GM12878 (cell line): Measurements from ENCODE around the gene CD40LG. TPM values are rescaled to one million over a fixed set of nuclear protein-coding genes. Genes with fewer than 3 reads are reported as not detected.
A peak's percentile ranks its signal among the peaks of the same experiment; 100 is the strongest.

ENCODE experiments used
- ATAC-seq: fragments of 200-7000 bp; cut with Tn5 transposase; 3 replicates; pipeline ENCODE4 v1.9.1; 2020; ENCODE audit warnings: mild to moderate bottlenecking, moderate library complexity
- BruUV-seq: library from RNA; stranded (reverse); fragments of 400-500 nt; replicated peaks from 2 replicates; lab custom pipeline; 2021; lab: Mats Ljungman, UMichigan
- CTCF ChIA-PET: fragments of 300-600 bp; sonication (Branson Sonifier 250); formaldehyde crosslinking; extraction: SDS; loops from one replicate; lab custom pipeline; 2021; ENCODE audit warnings: inconsistent platforms; lab: Yijun Ruan, JAX
- POLR2A ChIA-PET: fragments of 350-600 bp; formaldehyde crosslinking; extraction: SDS; loops from one replicate; lab custom pipeline; 2021; ENCODE audit warnings: inconsistent platforms; lab: Charles Lee
- RAD21 ChIA-PET: fragments of 300-600 bp; sonication (Branson Sonifier 250); formaldehyde crosslinking; loops from one replicate; lab custom pipeline; 2023; ENCODE audit warnings: antibody characterized with exemption; ENCODE audit not compliant: unreplicated experiment; lab: Charles Lee
- SMC1A ChIA-PET: fragments of 300-600 bp; sonication (Branson Sonifier 250); formaldehyde crosslinking; loops from one replicate; lab custom pipeline; 2023; ENCODE audit not compliant: unreplicated experiment, uncharacterized antibody; lab: Charles Lee
- DNase-seq: peaks from one replicate; pipeline ENCODE4 v3.0.0-alpha.2; 2011; ENCODE audit warnings: low read depth, low spot score
- FAIRE-seq: peaks from 3 replicates; lab custom pipeline; 2011; peaks lifted over from hg19 to GRCh38; lab: Jason Lieb, UNC
- H2AFZ ChIP-seq: 2 replicates; pipeline ENCODE4 v1.6.0; 2011; ENCODE audit warnings: low read depth, low read length, control low read depth; ENCODE audit not compliant: control insufficient read depth
- H3K27ac ChIP-seq: 2 replicates; pipeline ENCODE4 v1.5.1; 2011; ENCODE audit warnings: control low read depth; ENCODE audit not compliant: control insufficient read depth, insufficient read depth
- H3K27me3 ChIP-seq, 2 experiments: replicated peaks in 1 of 2; 2 replicates each; pipeline versions ENCODE4 v1.6.0 to v1.6.1; 2011; ENCODE audit warnings: low read length in 1 of 2; ENCODE audit not compliant: control insufficient read depth in 2 of 2, insufficient read depth in 2 of 2
- H3K36me3 ChIP-seq, 2 experiments: 2 replicates each; pipeline ENCODE4 v1.5.1; 2011; ENCODE audit warnings: low read length in 1 of 2; ENCODE audit not compliant: control insufficient read depth in 2 of 2, insufficient read depth in 2 of 2
- H3K4me1 ChIP-seq: 2 replicates; pipeline ENCODE4 v1.6.1; 2011; ENCODE audit warnings: mild to moderate bottlenecking, low read length, moderate library complexity, mixed read lengths; ENCODE audit not compliant: control insufficient read depth, insufficient read depth
- H3K4me2 ChIP-seq: 2 replicates; pipeline ENCODE4 v1.6.0; 2011; ENCODE audit warnings: control low read depth; ENCODE audit not compliant: control insufficient read depth, insufficient read depth
- H3K4me3 ChIP-seq: fragments of 200-600 bp; sonication (generic); 2 replicates; pipeline ENCODE4 v1.5.1; 2016
- H3K79me2 ChIP-seq: 2 replicates; pipeline ENCODE4 v1.6.0; 2011; ENCODE audit warnings: low read length; ENCODE audit not compliant: control insufficient read depth, insufficient read depth
- H3K9ac ChIP-seq: 2 replicates; pipeline ENCODE4 v1.8.0; 2011; ENCODE audit warnings: low read length, control low read depth, mixed read lengths; ENCODE audit not compliant: control insufficient read depth, insufficient read depth
- H3K9me3 ChIP-seq: replicated peaks from 3 replicates; pipeline ENCODE4 v1.5.1; 2011; ENCODE audit warnings: mild to moderate bottlenecking, low read length; ENCODE audit not compliant: control insufficient read depth, insufficient read depth
- H4K20me1 ChIP-seq: 2 replicates; pipeline ENCODE4 v1.6.0; 2011; ENCODE audit not compliant: control insufficient read depth, insufficient read depth
- EGR1 ChIP-seq, 2 experiments: IDR thresholded peaks; 1 replicate in 1 of 2; 2 replicates in 1 of 2; pipeline ENCODE4 v1.6.1; 2011 to 2012; ENCODE audit warnings: low read depth in 2 of 2, low read length in 2 of 2, borderline replicate concordance in 1 of 2, mild to moderate bottlenecking in 1 of 2, moderate library complexity in 1 of 2
- HDGF ChIP-seq: fragments of 450-650 bp; IDR thresholded peaks from 2 replicates; pipeline ENCODE4 v1.6.1; 2016; ENCODE audit warnings: antibody characterized with exemption
- MEF2A ChIP-seq: IDR thresholded peaks from 2 replicates; pipeline ENCODE4 v1.6.1; 2011; ENCODE audit warnings: low read depth, mild to moderate bottlenecking, low read length, moderate library complexity; ENCODE audit not compliant: insufficient read depth
- MYB ChIP-seq: fragments of 150-350 bp; IDR thresholded peaks from 2 replicates; pipeline ENCODE4 v1.6.1; 2014; ENCODE audit warnings: mild to moderate bottlenecking, low read depth, low read length, borderline replicate concordance
- MYC ChIP-seq: IDR thresholded peaks from 2 replicates; pipeline ENCODE4 v1.6.1; 2011; ENCODE audit warnings: mild to moderate bottlenecking, low read length, moderate library complexity, inconsistent platforms; ENCODE audit not compliant: insufficient read depth, insufficient replicate concordance, insufficient read length, severe bottlenecking
- RUNX3 ChIP-seq: IDR thresholded peaks from 2 replicates; pipeline ENCODE4 v1.6.1; 2012; ENCODE audit warnings: low read length, inconsistent platforms
- SUZ12 ChIP-seq: fragments of 200-600 bp; sonication (generic); IDR thresholded peaks from one replicate; pipeline ENCODE4 v1.6.1; 2018; ENCODE audit warnings: antibody characterized with exemption, mild to moderate bottlenecking; ENCODE audit not compliant: unreplicated experiment
- WGBS: methylation state at CpG from one replicate; pipeline ENCODE4 v1.1.6; 2016; ENCODE audit warnings: low lambda C conversion rate; ENCODE audit not compliant: insufficient replicate concordance, insufficient coverage; ENCODE audit errors: missing lambda C conversion rate; 5-methylcytosine and 5-hydroxymethylcytosine counted together
- in situ Hi-C: fragments of 300-500 bp; cut with MboI; formaldehyde crosslinking; loops from 9 replicates; pipeline ENCODE4 v1.14.3; 2018; ENCODE audit warnings: mixed read lengths
- intact Hi-C: fragments of 100-400 bp; cut with micrococcal nuclease; formaldehyde crosslinking; loops from one replicate; pipeline ENCODE4 v1.14.2; 2022; ENCODE audit not compliant: unreplicated experiment
- polyA plus RNA-seq, 11 experiments: library from polyadenylated mRNA; depleted of rRNA in 4 of 11; unstranded in 6 of 11; stranded (reverse) in 5 of 11; fragments of >200 nt; fragmentation: Nextera tagmentation in 4 of 11; fragmentation: Illumina TruSeq in 1 of 11; extraction: Ambion mirVana in 4 of 11; extraction: Trizol in 1 of 11; gene quantifications; 1 replicate in 1 of 11; 2 replicates in 10 of 11; pipeline versions ENCODE4 v1.2.1 to v1.2.3, GENCODE V29; 2011 to 2016; ENCODE audit warnings: inconsistent platforms in 2 of 11, missing spikeins in 2 of 11, low read depth in 1 of 11
- total RNA-seq, 4 experiments: library from RNA; depleted of rRNA in 3 of 4; stranded (reverse); fragments of >200 nt in 3 of 4; fragmentation: Illumina TruSeq in 1 of 4; extraction: Trizol in 1 of 4; gene quantifications; 2 replicates each; pipeline versions ENCODE4 v1.2.1 to v1.2.3, GENCODE V29; 2013 to 2021
- TF ChIP-seq, protein P1 (sequence below): IDR thresholded peaks from 2 replicates; pipeline ENCODE4 v1.6.1; 2011; ENCODE audit warnings: borderline replicate concordance, low read depth, mild to moderate bottlenecking, moderate library complexity, mixed read lengths, low read length; ENCODE audit not compliant: insufficient read depth; ENCODE audit errors: extremely low read length
- TF ChIP-seq, protein P2 (sequence below): fragments of 450-650 bp; IDR thresholded peaks from 2 replicates; pipeline ENCODE4 v1.6.1; 2017; ENCODE audit warnings: mild to moderate bottlenecking

CD40LG gene
- total and polyA plus RNA-seq, 10 of the 15 experiments (the other 5 are each of a cell fraction or from before 2014, with no cell fraction given), result 0.04 to 0.21 (median 0.11) TPM; not detected in 6

DNA sequence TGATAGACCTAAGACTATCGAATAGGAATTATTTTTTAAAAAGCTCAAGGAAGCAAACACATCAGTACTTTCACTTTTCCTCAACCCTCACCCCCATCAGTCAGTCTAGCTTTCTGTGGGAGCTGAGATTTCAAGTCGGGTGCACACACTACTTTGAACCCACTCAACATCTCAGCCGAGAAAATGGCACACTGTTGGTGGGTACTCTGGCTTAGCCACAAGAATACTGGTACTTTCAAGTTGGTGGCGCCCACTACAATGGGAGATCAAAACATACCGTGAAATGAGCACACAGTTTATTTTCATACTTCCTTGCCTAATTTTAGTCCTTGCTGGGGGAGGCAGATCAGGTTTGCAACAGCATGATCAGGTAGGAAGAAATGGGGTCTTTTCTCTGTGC lies 10.2 kb downstream of the CD40LG start:
- no peak for TF ChIP-seq SUZ12
- no peak for TF ChIP-seq MYB
- peak; percentile 51; the same call in 1 of the 2 replicates for TF ChIP-seq MEF2A
- TF ChIP-seq RUNX3, result peak; percentile 58; the same call in 1 of the 2 replicates
- no peak for TF ChIP-seq EGR1 (IDR thresholded peaks at IDR 0.05; ENCODE audit: borderline replicate concordance in 1 of 2, low read depth in 2 of 2, low read length in 2 of 2)

DNA sequence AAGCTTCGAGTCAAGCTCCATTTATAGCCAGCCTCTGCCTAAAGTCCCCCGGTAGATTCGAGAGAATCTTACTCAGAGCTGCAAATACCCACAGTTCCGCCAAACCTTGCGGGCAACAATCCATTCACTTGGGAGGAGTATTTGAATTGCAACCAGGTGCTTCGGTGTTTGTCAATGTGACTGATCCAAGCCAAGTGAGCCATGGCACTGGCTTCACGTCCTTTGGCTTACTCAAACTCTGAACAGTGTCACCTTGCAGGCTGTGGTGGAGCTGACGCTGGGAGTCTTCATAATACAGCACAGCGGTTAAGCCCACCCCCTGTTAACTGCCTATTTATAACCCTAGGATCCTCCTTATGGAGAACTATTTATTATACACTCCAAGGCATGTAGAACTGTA lies 11.2 kb downstream of the CD40LG start:
- WGBS, result 18% methylated on average over 9 of the region's 9 CpGs
- H2AFZ ChIP-seq, result no peak overlapping the region
- CTCF ChIA-PET, result interaction anchor here (0.9 kb wide), 1 partner anchor 51 kb away, joined by 3 read pairs; no protein-coding TSS in a partner anchor
- H3K36me3 ChIP-seq, result no peaks in the 10 kb centered on the region
- H3K79me2 ChIP-seq, result no peaks in the 10 kb centered on the region
- H3K27me3 ChIP-seq, result no peaks in the 10 kb centered on the region
- ATAC-seq (no peak), FAIRE-seq (no peak), DNase-seq (no peak)
- H3K27ac ChIP-seq, result no peak overlapping the region
- intact Hi-C loops (no loop called here), in situ Hi-C loops (no loop called here)
- no peaks in the 10 kb centered on the region for H4K20me1 ChIP-seq
- H3K9ac ChIP-seq, result no peak overlapping the region
- RAD21 ChIA-PET, result no interaction called here
- H3K4me2 ChIP-seq, result no peak overlapping the region
- no peak overlapping the region for H3K4me3 ChIP-seq
- H3K9me3 ChIP-seq, result no peaks in the 10 kb centered on the region; the same call in 2 of the 3 replicates
- POLR2A ChIA-PET, result no interaction called here
- SMC1A ChIA-PET, result interaction anchor here (1.1 to 1.4 kb wide), 2 partner anchors 47 to 161 kb away, joined by 3 to 4 read pairs; no protein-coding TSS in a partner anchor
- peaks cover 10% of the 10 kb centered on the region; the same call in 1 of the 2 replicates for H3K4me1 ChIP-seq
- no TSS peak for BruUV-seq
- TF ChIP-seq HDGF (no peak), MYC (no peak)
- TF ChIP-seq, protein P1, sequence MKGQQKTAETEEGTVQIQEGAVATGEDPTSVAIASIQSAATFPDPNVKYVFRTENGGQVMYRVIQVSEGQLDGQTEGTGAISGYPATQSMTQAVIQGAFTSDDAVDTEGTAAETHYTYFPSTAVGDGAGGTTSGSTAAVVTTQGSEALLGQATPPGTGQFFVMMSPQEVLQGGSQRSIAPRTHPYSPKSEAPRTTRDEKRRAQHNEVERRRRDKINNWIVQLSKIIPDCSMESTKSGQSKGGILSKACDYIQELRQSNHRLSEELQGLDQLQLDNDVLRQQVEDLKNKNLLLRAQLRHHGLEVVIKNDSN, result no peak
- TF ChIP-seq, protein P2, sequence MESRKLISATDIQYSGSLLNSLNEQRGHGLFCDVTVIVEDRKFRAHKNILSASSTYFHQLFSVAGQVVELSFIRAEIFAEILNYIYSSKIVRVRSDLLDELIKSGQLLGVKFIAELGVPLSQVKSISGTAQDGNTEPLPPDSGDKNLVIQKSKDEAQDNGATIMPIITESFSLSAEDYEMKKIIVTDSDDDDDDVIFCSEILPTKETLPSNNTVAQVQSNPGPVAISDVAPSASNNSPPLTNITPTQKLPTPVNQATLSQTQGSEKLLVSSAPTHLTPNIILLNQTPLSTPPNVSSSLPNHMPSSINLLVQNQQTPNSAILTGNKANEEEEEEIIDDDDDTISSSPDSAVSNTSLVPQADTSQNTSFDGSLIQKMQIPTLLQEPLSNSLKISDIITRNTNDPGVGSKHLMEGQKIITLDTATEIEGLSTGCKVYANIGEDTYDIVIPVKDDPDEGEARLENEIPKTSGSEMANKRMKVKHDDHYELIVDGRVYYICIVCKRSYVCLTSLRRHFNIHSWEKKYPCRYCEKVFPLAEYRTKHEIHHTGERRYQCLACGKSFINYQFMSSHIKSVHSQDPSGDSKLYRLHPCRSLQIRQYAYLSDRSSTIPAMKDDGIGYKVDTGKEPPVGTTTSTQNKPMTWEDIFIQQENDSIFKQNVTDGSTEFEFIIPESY, result no peak

More for the DNA sequence above, 10.2 kb downstream of the CD40LG start:
- H3K27me3 ChIP-seq, result 0 out of 4 replicates have a peak, but pooled peaks cover 0 to 3% of the 10 kb centered on the region in 2 experiments
- H4K20me1 ChIP-seq, result no peaks in the 10 kb centered on the region
- H3K79me2 ChIP-seq, result no peaks in the 10 kb centered on the region
- ChIA-PET CTCF (interaction anchor here (0.9 to 1.0 kb wide), 2 partner anchors 11 to 50 kb away, joined by 3 read pairs; no protein-coding TSS in a partner anchor), POLR2A (interaction anchor here (0.6 kb wide), 1 partner anchor 288 kb away, joined by 5 read pairs; no protein-coding TSS in a partner anchor), SMC1A (interaction anchor here (0.7 to 1.4 kb wide), 3 partner anchors 17 to 160 kb away, joined by 3 to 4 read pairs (median 3); no protein-coding TSS in a partner anchor), RAD21 (no interaction called here)
- in situ Hi-C loops, result no loop called here
- no peaks in the 10 kb centered on the region; the same call in 2 of the 3 replicates for H3K9me3 ChIP-seq
- H2AFZ ChIP-seq, result no peak overlapping the region
- no peaks in the 10 kb centered on the region for H3K36me3 ChIP-seq
- FAIRE-seq (no peak), ATAC-seq (peak; percentile 61), DNase-seq (no peak)
- BruUV-seq, result no TSS peak
- peaks cover 10% of the 10 kb centered on the region; the same call in 1 of the 2 replicates for H3K4me1 ChIP-seq
- intact Hi-C loops, result no loop called here
- H3K9ac ChIP-seq, result no peak overlapping the region
- 0 out of 2 replicates have a peak overlapping the region, but pooled peaks have one; percentile 4 for H3K27ac ChIP-seq
- H3K4me3 ChIP-seq, result no peak overlapping the region
- 0 out of 2 replicates have a peak overlapping the region, but pooled peaks have one; percentile 41 for H3K4me2 ChIP-seq
- 0% methylated on average over 5 of the region's 5 CpGs for WGBS
